H9 (cell line): ENCODE results near the gene PLD2. TPM values are rescaled to one million over a fixed set of nuclear protein-coding genes. Genes with fewer than 3 reads are reported as not detected.

Source experiments
- DNase-seq: peaks from one replicate; pipeline ENCODE4 v3.0.0-alpha.2; 2017
- H2AFZ ChIP-seq: one replicate; pipeline ENCODE4 v1.6.1; 2013; ENCODE audit warnings: mild to moderate bottlenecking, low read length, control low read depth, moderate library complexity
- H2AK5ac ChIP-seq: 2 replicates; pipeline ENCODE4 v1.6.1; 2013; ENCODE audit warnings: low read length, control low read depth, mixed read lengths; ENCODE audit not compliant: insufficient read length
- H2BK120ac ChIP-seq: one replicate; pipeline ENCODE4 v1.6.1; 2013; ENCODE audit warnings: low read depth, mild to moderate bottlenecking, low read length, control low read depth, inconsistent platforms; ENCODE audit not compliant: poor library complexity, severe bottlenecking
- H2BK12ac ChIP-seq: 2 replicates; pipeline ENCODE4 v1.6.1; 2013; ENCODE audit warnings: low read length, control low read depth, mixed read lengths, low read depth; ENCODE audit not compliant: insufficient read length
- H2BK15ac ChIP-seq: 2 replicates; pipeline ENCODE4 v1.6.1; 2013; ENCODE audit warnings: low read depth, low read length, control low read depth
- H2BK20ac ChIP-seq: one replicate; pipeline ENCODE4 v1.6.1; 2013; ENCODE audit warnings: low read depth, mild to moderate bottlenecking, low read length, control low read depth, inconsistent platforms; ENCODE audit not compliant: poor library complexity, severe bottlenecking
- H2BK5ac ChIP-seq: 2 replicates; pipeline ENCODE4 v1.6.1; 2013; ENCODE audit warnings: low read length, control low read depth, mixed read lengths; ENCODE audit not compliant: insufficient read length
- H3K14ac ChIP-seq: 2 replicates; pipeline ENCODE4 v1.6.1; 2013; ENCODE audit warnings: low read length, control low read depth; ENCODE audit not compliant: insufficient read depth
- H3K18ac ChIP-seq: 2 replicates; pipeline ENCODE4 v1.6.1; 2013; ENCODE audit warnings: low read depth, mild to moderate bottlenecking, mixed read lengths, low read length, control low read depth; ENCODE audit not compliant: insufficient read length
- H3K23ac ChIP-seq: 2 replicates; pipeline ENCODE4 v1.6.1; 2013; ENCODE audit warnings: low read length, control low read depth, mixed read lengths, low read depth; ENCODE audit not compliant: insufficient read length
- H3K23me2 ChIP-seq: 2 replicates; pipeline ENCODE4 v1.6.1; 2013; ENCODE audit warnings: low read depth, mild to moderate bottlenecking, mixed read lengths, low read length, control low read depth; ENCODE audit not compliant: insufficient read length, poor library complexity, severe bottlenecking
- H3K27ac ChIP-seq: 2 replicates; pipeline ENCODE4 v1.5.1; 2013; ENCODE audit warnings: low read length, control low read depth, mixed read lengths, low read depth; ENCODE audit not compliant: insufficient read length
- H3K27me3 ChIP-seq: 2 replicates; pipeline ENCODE4 v1.6.1; 2013; ENCODE audit warnings: low read length, control low read depth, inconsistent platforms; ENCODE audit not compliant: insufficient read depth
- H3K4ac ChIP-seq: 2 replicates; pipeline ENCODE4 v1.6.1; 2013; ENCODE audit warnings: low read depth, mild to moderate bottlenecking, control low read depth, inconsistent platforms, low read length, moderate library complexity
- H3K4me1 ChIP-seq: 2 replicates; pipeline ENCODE4 v1.6.1; 2013; ENCODE audit warnings: low read length, control low read depth, inconsistent platforms; ENCODE audit not compliant: insufficient read depth
- H3K4me2 ChIP-seq: 2 replicates; pipeline ENCODE4 v1.6.1; 2013; ENCODE audit warnings: low read length, control low read depth, mixed read lengths; ENCODE audit not compliant: insufficient read length, insufficient read depth
- H3K56ac ChIP-seq: 2 replicates; pipeline ENCODE4 v1.6.1; 2013; ENCODE audit warnings: low read depth, mild to moderate bottlenecking, mixed read lengths, low read length, control low read depth; ENCODE audit not compliant: insufficient read length
- H3K79me1 ChIP-seq: 2 replicates; pipeline ENCODE4 v1.6.1; 2013; ENCODE audit warnings: low read depth, mild to moderate bottlenecking, moderate library complexity, low read length, control low read depth, inconsistent platforms; ENCODE audit not compliant: insufficient read depth, poor library complexity, severe bottlenecking
- H3K79me2 ChIP-seq: 2 replicates; pipeline ENCODE4 v1.6.1; 2013; ENCODE audit warnings: low read length, control low read depth, inconsistent platforms; ENCODE audit not compliant: insufficient read depth
- H3K9ac ChIP-seq: 2 replicates; pipeline ENCODE4 v1.6.1; 2013; ENCODE audit warnings: low read length, control low read depth, mixed read lengths; ENCODE audit not compliant: insufficient read length; ENCODE audit errors: extremely low read depth
- H3K9me3 ChIP-seq: one replicate; pipeline ENCODE4 v1.6.1; 2013; ENCODE audit warnings: low read depth, low read length, inconsistent platforms; ENCODE audit not compliant: control insufficient read depth
- H3T11ph ChIP-seq: one replicate; pipeline ENCODE4 v1.6.1; 2013; ENCODE audit warnings: mild to moderate bottlenecking, low read length, control low read depth, inconsistent platforms
- H4K20me1 ChIP-seq: one replicate; pipeline ENCODE4 v1.6.1; 2013; ENCODE audit not compliant: control insufficient read depth, insufficient read length, insufficient read depth
- H4K5ac ChIP-seq: 2 replicates; pipeline ENCODE4 v1.6.1; 2013; ENCODE audit warnings: low read depth, mild to moderate bottlenecking, mixed read lengths, low read length, control low read depth; ENCODE audit not compliant: insufficient read length
- H4K8ac ChIP-seq: replicated peaks from 2 replicates; pipeline ENCODE4 v1.6.1; 2013; ENCODE audit warnings: low read length, control low read depth, mixed read lengths, low read depth; ENCODE audit not compliant: insufficient read length
- H4K91ac ChIP-seq: 2 replicates; pipeline ENCODE4 v1.6.1; 2013; ENCODE audit warnings: low read depth, mild to moderate bottlenecking, moderate library complexity, mixed read lengths, low read length, control low read depth; ENCODE audit not compliant: insufficient read length
- H3K27ac Mint-ChIP-seq, 3 experiments: 2 replicates in 2 of 3; 3 replicates in 1 of 3; pipeline ENCODE4 v1.8.0; 2020 to 2021; ENCODE audit warnings: mixed read lengths in 3 of 3, mild to moderate bottlenecking in 1 of 3, moderate library complexity in 1 of 3
- H3K27me3 Mint-ChIP-seq: 2 replicates; pipeline ENCODE4 v1.8.0; 2021; ENCODE audit warnings: low read depth, mild to moderate bottlenecking, moderate library complexity, mixed read lengths
- H3K36me3 Mint-ChIP-seq, 3 experiments: 2 replicates in 2 of 3; 3 replicates in 1 of 3; pipeline ENCODE4 v1.8.0; 2020 to 2021; ENCODE audit warnings: low read depth in 3 of 3, mixed read lengths in 3 of 3; ENCODE audit not compliant: insufficient read depth in 1 of 3
- H3K4me1 Mint-ChIP-seq, 2 experiments: 2 replicates each; pipeline ENCODE4 v1.8.0; 2020; ENCODE audit warnings: mixed read lengths in 2 of 2
- H3K4me3 Mint-ChIP-seq, 2 experiments: 2 replicates in 1 of 2; 3 replicates in 1 of 2; pipeline ENCODE4 v1.8.0; 2020 to 2021; ENCODE audit warnings: mild to moderate bottlenecking in 2 of 2, mixed read lengths in 2 of 2, moderate library complexity in 1 of 2
- H3K9me3 Mint-ChIP-seq, 2 experiments: 2 replicates in 1 of 2; 3 replicates in 1 of 2; pipeline ENCODE4 v1.8.0; 2020; ENCODE audit warnings: mild to moderate bottlenecking in 2 of 2, mixed read lengths in 2 of 2, moderate library complexity in 1 of 2
- WGBS: extraction: QIAGEN DNeasy Blood & Tissue Kit; methylation state at CpG from one replicate; pipeline ENCODE4 v1.1.7; 2013; ENCODE audit warnings: missing lambda C conversion rate, low lambda C conversion rate, mixed read lengths; ENCODE audit not compliant: insufficient read length; ENCODE audit errors: extremely low coverage; 5-methylcytosine and 5-hydroxymethylcytosine counted together
- total RNA-seq: library from RNA; stranded (reverse); gene quantifications from 2 replicates; pipeline ENCODE4 v1.2.1, GENCODE V29; 2021
- TF ChIP-seq, protein P1 (sequence below): fragments of 200-600 bp; sonication (generic); conservative IDR thresholded peaks from 3 replicates; pipeline ENCODE4 v1.8.0; 2021; ENCODE audit warnings: antibody characterized with exemption, mild to moderate bottlenecking

The PLD2 gene
- total RNA-seq, 1 experiment from 2014 or later, result 63.3 TPM

DNA sequence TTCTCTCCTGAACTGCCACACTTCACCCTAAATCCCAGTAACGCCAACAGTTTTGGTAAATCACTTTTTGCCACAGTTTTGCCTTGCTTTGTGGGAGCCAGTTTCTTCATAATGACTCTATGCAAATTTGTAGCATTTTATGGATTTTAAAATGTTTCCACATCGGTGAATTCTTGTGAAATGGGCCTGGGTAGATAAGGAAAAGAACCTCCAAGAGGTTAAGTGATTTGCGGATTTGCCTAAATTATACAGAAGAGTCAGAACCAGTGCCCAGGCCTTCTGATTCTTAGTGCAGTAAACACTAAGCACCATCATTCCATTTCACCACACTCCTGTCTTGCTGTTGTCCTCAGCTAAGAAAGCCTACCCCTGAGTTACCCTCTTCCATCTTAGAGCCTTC is 44.1 kb downstream of the PLD2 start:
- H3K27me3 Mint-ChIP-seq, result no peaks in the 10 kb centered on the region
- Histone ChIP-seq H2AFZ (no peak overlapping the region), H3K18ac (no peak overlapping the region), H4K8ac (no peak overlapping the region), H3K56ac (no peak overlapping the region), H2BK120ac (no peak overlapping the region), H4K91ac (no peak overlapping the region), H2BK20ac (no peak overlapping the region), H3K79me2 (peaks cover 2% of the 10 kb centered on the region; the same call in 1 of the 2 replicates), H3T11ph (no peak overlapping the region), H3K4me2 (no peak overlapping the region), H3K27me3 (no peaks in the 10 kb centered on the region; the same call in 1 of the 2 replicates), H4K20me1 (no peaks in the 10 kb centered on the region), H3K23ac (no peak overlapping the region), H3K23me2 (no peaks in the 10 kb centered on the region), H3K27ac (no peak overlapping the region), H3K9me3 (no peaks in the 10 kb centered on the region), H4K5ac (no peak overlapping the region), H2AK5ac (no peak overlapping the region), H3K4me1 (peaks cover 8% of the 10 kb centered on the region; the same call in 1 of the 2 replicates), H3K9ac (peak overlapping the region; percentile 7), H3K14ac (no peak overlapping the region), H3K79me1 (no peaks in the 10 kb centered on the region), H2BK12ac (no peak overlapping the region), H2BK5ac (no peak overlapping the region), H3K4ac (no peak overlapping the region), H2BK15ac (no peak overlapping the region)
- H3K4me1 Mint-ChIP-seq, result peaks cover 68 to 69% of the 10 kb centered on the region in 2 experiments
- H3K4me3 Mint-ChIP-seq, result no peak overlapping the region; a peak in 1 of 5 replicates
- TF ChIP-seq, protein P1, sequence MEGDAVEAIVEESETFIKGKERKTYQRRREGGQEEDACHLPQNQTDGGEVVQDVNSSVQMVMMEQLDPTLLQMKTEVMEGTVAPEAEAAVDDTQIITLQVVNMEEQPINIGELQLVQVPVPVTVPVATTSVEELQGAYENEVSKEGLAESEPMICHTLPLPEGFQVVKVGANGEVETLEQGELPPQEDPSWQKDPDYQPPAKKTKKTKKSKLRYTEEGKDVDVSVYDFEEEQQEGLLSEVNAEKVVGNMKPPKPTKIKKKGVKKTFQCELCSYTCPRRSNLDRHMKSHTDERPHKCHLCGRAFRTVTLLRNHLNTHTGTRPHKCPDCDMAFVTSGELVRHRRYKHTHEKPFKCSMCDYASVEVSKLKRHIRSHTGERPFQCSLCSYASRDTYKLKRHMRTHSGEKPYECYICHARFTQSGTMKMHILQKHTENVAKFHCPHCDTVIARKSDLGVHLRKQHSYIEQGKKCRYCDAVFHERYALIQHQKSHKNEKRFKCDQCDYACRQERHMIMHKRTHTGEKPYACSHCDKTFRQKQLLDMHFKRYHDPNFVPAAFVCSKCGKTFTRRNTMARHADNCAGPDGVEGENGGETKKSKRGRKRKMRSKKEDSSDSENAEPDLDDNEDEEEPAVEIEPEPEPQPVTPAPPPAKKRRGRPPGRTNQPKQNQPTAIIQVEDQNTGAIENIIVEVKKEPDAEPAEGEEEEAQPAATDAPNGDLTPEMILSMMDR, result no peak
- no CpG with 5 or more reads among the region's 3 CpGs for WGBS
- H3K27ac Mint-ChIP-seq, result peak overlapping the region; percentile 44 to 93 (median 83)
- no peaks in the 10 kb centered on the region for H3K9me3 Mint-ChIP-seq
- H3K36me3 Mint-ChIP-seq, result peaks cover 0 to 9% (median 5%) of the 10 kb centered on the region in 3 experiments; a peak in 4 of 7 replicates
- DNase-seq, result no peak
